IMR-90 (cell line): ENCODE results near the gene STX19. TPM values are rescaled to one million over a fixed set of nuclear protein-coding genes. Genes with fewer than 3 reads are reported as not detected.
A peak's percentile ranks its signal among the peaks of the same experiment; 100 is the strongest.

Experiments used
- ATAC-seq: fragments of 200-7000 bp; cut with Tn5 transposase; 2 replicates; pipeline ENCODE4 v1.9.1; 2020; ENCODE audit warnings: low read depth, mild to moderate bottlenecking, moderate library complexity
- BruUV-seq: library from RNA; stranded (reverse); fragments of 400-500 nt; replicated peaks from 2 replicates; lab custom pipeline; 2021; lab: Mats Ljungman, UMichigan
- CTCF ChIA-PET: fragments of 300-600 bp; formaldehyde crosslinking; extraction: SDS; loops from one replicate; lab custom pipeline; 2021; ENCODE audit warnings: antibody characterized with exemption; lab: Yijun Ruan, JAX
- POLR2A ChIA-PET: fragments of 300-600 bp; sonication (Branson Sonifier 250); formaldehyde crosslinking; loops from one replicate; lab custom pipeline; 2022; ENCODE audit warnings: antibody characterized with exemption; ENCODE audit not compliant: unreplicated experiment; lab: Charles Lee
- DNase-seq: peaks from one replicate; pipeline ENCODE4 v3.0.0; 2013
- H2AFZ ChIP-seq: replicated peaks from 2 replicates; pipeline ENCODE3; 2013; ENCODE audit warnings: low read length, mild to moderate bottlenecking; ENCODE audit not compliant: poor library complexity
- H2AK5ac ChIP-seq: 2 replicates; pipeline ENCODE4 v1.6.1; 2013; ENCODE audit warnings: low read depth, low read length, inconsistent platforms
- H2AK9ac ChIP-seq: replicated peaks from 2 replicates; pipeline ENCODE3; 2013; ENCODE audit warnings: mild to moderate bottlenecking, low read depth, low read length, moderate library complexity; ENCODE audit not compliant: poor library complexity
- H2BK120ac ChIP-seq: 2 replicates; pipeline ENCODE4 v1.6.1; 2013; ENCODE audit warnings: low read depth, low read length, inconsistent platforms
- H2BK15ac ChIP-seq: 3 replicates; pipeline ENCODE4 v1.6.1; 2013; ENCODE audit warnings: low read depth, low read length, inconsistent platforms
- H2BK20ac ChIP-seq: 2 replicates; pipeline ENCODE4 v1.6.1; 2013; ENCODE audit warnings: low read depth, mild to moderate bottlenecking, inconsistent platforms, low read length, moderate library complexity
- H2BK5ac ChIP-seq: 2 replicates; pipeline ENCODE4 v1.6.1; 2013; ENCODE audit warnings: mild to moderate bottlenecking, low read depth, low read length, inconsistent platforms; ENCODE audit not compliant: poor library complexity, severe bottlenecking
- H3K14ac ChIP-seq: replicated peaks from 2 replicates; pipeline ENCODE4 v1.6.1; 2013; ENCODE audit warnings: low read depth, low read length, inconsistent platforms
- H3K18ac ChIP-seq: 2 replicates; pipeline ENCODE4 v1.6.1; 2013; ENCODE audit warnings: low read depth, low read length, control low read depth
- H3K23ac ChIP-seq: 2 replicates; pipeline ENCODE4 v1.6.1; 2013; ENCODE audit warnings: low read depth, low read length, inconsistent platforms
- H3K27ac ChIP-seq: 2 replicates; pipeline ENCODE4 v1.5.1; 2013; ENCODE audit warnings: mild to moderate bottlenecking, control low read depth, low read length; ENCODE audit not compliant: insufficient read depth
- H3K27me3 ChIP-seq: 2 replicates; pipeline ENCODE4 v1.6.1; 2013; ENCODE audit warnings: low read length; ENCODE audit not compliant: control insufficient read depth, insufficient read depth
- H3K36me3 ChIP-seq: 2 replicates; pipeline ENCODE4 v1.6.1; 2013; ENCODE audit warnings: low read length, mixed read lengths; ENCODE audit not compliant: control insufficient read depth, insufficient read depth
- H3K4ac ChIP-seq: 2 replicates; pipeline ENCODE4 v1.6.1; 2013; ENCODE audit warnings: low read depth, low read length, inconsistent platforms
- H3K4me1 ChIP-seq: 2 replicates; pipeline ENCODE4 v1.6.1; 2013; ENCODE audit warnings: low read length, mixed read lengths; ENCODE audit not compliant: control insufficient read depth, insufficient read depth
- H3K4me2 ChIP-seq: 2 replicates; pipeline ENCODE4 v1.6.1; 2013; ENCODE audit warnings: low read depth, mild to moderate bottlenecking, control low read depth, low read length, moderate library complexity
- H3K4me3 ChIP-seq: 2 replicates; pipeline ENCODE4 v1.5.1; 2013; ENCODE audit warnings: low read depth, mild to moderate bottlenecking, control low read depth, low read length, moderate library complexity; ENCODE audit not compliant: insufficient read depth
- H3K56ac ChIP-seq: 2 replicates; pipeline ENCODE4 v1.6.1; 2013; ENCODE audit warnings: low read length, inconsistent platforms; ENCODE audit not compliant: insufficient read depth; ENCODE audit errors: extremely low read depth
- H3K79me1 ChIP-seq, 2 experiments: 2 replicates each; pipeline ENCODE4 v1.6.1; 2013; ENCODE audit warnings: low read length in 2 of 2, inconsistent platforms in 1 of 2, low read depth in 1 of 2
- H3K9ac ChIP-seq: 2 replicates; pipeline ENCODE4 v1.6.1; 2013; ENCODE audit warnings: low read depth, low read length, control low read depth
- H3K9me1 ChIP-seq: 2 replicates; pipeline ENCODE4 v1.6.1; 2013; ENCODE audit warnings: low read length, inconsistent platforms; ENCODE audit not compliant: insufficient read depth
- H3K9me3 ChIP-seq: 2 replicates; pipeline ENCODE4 v1.6.1; 2013; ENCODE audit warnings: low read length; ENCODE audit not compliant: control insufficient read depth, insufficient read depth
- H4K20me1 ChIP-seq: 2 replicates; pipeline ENCODE4 v1.6.1; 2013; ENCODE audit warnings: low read length, inconsistent platforms; ENCODE audit not compliant: insufficient read depth
- H4K5ac ChIP-seq: 2 replicates; pipeline ENCODE4 v1.6.1; 2013; ENCODE audit warnings: mild to moderate bottlenecking, low read depth, low read length, control low read depth
- H4K8ac ChIP-seq, 2 experiments: 2 replicates each; pipeline ENCODE4 v1.6.1; 2013; ENCODE audit warnings: low read depth in 2 of 2, low read length in 2 of 2, control low read depth in 1 of 2, inconsistent platforms in 1 of 2
- H4K91ac ChIP-seq: 2 replicates; pipeline ENCODE4 v1.6.1; 2013; ENCODE audit warnings: low read depth, low read length, inconsistent platforms; ENCODE audit not compliant: insufficient read depth
- CEBPB ChIP-seq: IDR thresholded peaks from 2 replicates; pipeline ENCODE4 v1.6.1; 2012; ENCODE audit warnings: low read depth, low read length, improper control_type of control experiment
- CHD1 ChIP-seq: IDR thresholded peaks from 2 replicates; pipeline ENCODE4 v1.6.1; 2012; ENCODE audit warnings: low read depth, low read length, improper control_type of control experiment
- MXI1 ChIP-seq: IDR thresholded peaks from 2 replicates; pipeline ENCODE4 v1.6.1; 2012; ENCODE audit warnings: low read depth, mild to moderate bottlenecking, low read length, moderate library complexity, borderline replicate concordance
- NFE2L2 ChIP-seq: fragments of 150-350 bp; IDR thresholded peaks from 2 replicates; pipeline ENCODE4 v1.6.1; 2016; ENCODE audit warnings: low read depth, mild to moderate bottlenecking, low read length
- RCOR1 ChIP-seq: IDR thresholded peaks from 2 replicates; pipeline ENCODE4 v1.6.1; 2012; ENCODE audit warnings: mild to moderate bottlenecking, low read length, improper control_type of control experiment; ENCODE audit not compliant: insufficient replicate concordance
- USF2 ChIP-seq: fragments of 150-350 bp; IDR thresholded peaks from 2 replicates; pipeline ENCODE4 v1.6.1; 2017; ENCODE audit warnings: mild to moderate bottlenecking, antibody characterized with exemption, low read length, low read depth
- WGBS, 2 experiments: methylation state at CpG; one replicate each; pipeline versions ENCODE4 v1.1.5 to v1.1.7; 2013; ENCODE audit warnings: missing lambda C conversion rate in 2 of 2; ENCODE audit not compliant: insufficient read length in 1 of 2; ENCODE audit errors: extremely low coverage in 2 of 2; 5-methylcytosine and 5-hydroxymethylcytosine counted together
- dilution Hi-C: fragments of 300-500 bp; cut with HindIII; formaldehyde crosslinking; loops from one replicate; pipeline ENCODE4 v1.14.3; 2018; ENCODE audit warnings: low sequenced_read_pairs; ENCODE audit not compliant: unreplicated experiment
- in situ Hi-C: fragments of 300-500 bp; cut with MboI; formaldehyde crosslinking; loops from 3 replicates; pipeline ENCODE4 v1.14.3; 2019; ENCODE audit warnings: low sequenced_read_pairs, inconsistent platforms, mixed read lengths
- intact Hi-C: fragments of 100-400 bp; cut with micrococcal nuclease; formaldehyde crosslinking; loops from 2 replicates; pipeline ENCODE4 v1.10.0; 2022
- polyA plus RNA-seq, 3 experiments: library from polyadenylated mRNA; depleted of rRNA; stranded (reverse); fragments of >200 nt; gene quantifications; 2 replicates each; pipeline ENCODE4 v1.2.3, GENCODE V29; 2012; ENCODE audit warnings: low replicate concordance in 1 of 3
- total RNA-seq: library from RNA; depleted of rRNA; stranded (reverse); fragments of >200 nt; gene quantifications from 2 replicates; pipeline ENCODE4 v1.2.3, GENCODE V29; 2012

Gene STX19
- total and polyA plus RNA-seq, 2 of the 4 experiments (the other 2 are of a cell fraction), result not detected

DNA sequence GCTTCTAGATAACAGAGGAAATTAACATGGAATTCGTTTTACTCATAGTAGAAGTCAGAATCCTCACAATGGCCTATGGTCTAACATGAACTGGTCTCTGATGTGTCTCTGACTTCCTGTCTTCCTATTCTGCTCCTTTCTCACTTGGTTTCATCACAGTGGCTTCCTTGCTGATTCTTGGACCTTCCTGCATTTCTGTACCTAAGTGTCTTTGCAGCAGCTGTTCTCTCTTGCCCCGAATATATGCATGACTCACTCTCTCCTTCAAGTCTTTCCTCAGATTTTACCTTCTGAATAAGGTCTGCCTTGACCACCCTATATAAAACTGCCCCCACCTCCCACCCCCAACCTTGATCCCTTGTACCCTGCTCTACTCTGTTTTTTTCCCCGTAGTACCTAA, 34.3 kb downstream of the STX19 start:
- dilution Hi-C loops (no loop called here), in situ Hi-C loops (no loop called here), intact Hi-C loops (no loop called here)
- H3K9me3 ChIP-seq, result no peaks in the 10 kb centered on the region
- H2AFZ ChIP-seq, result no peak overlapping the region
- H2BK120ac ChIP-seq, result no peak overlapping the region
- H2AK5ac ChIP-seq, result no peak overlapping the region
- H3K79me1 ChIP-seq, result peaks cover 3 to 17% of the 10 kb centered on the region in 2 experiments; a peak in 3 of 4 replicates
- no peak overlapping the region for H3K4ac ChIP-seq
- no peaks in the 10 kb centered on the region for H3K27me3 ChIP-seq
- no peaks in the 10 kb centered on the region for H3K36me3 ChIP-seq
- H3K9me1 ChIP-seq, result peaks cover 3% of the 10 kb centered on the region; the same call in 1 of the 2 replicates
- H2BK5ac ChIP-seq, result no peak overlapping the region
- peak; percentile 15 for DNase-seq
- no peak overlapping the region for H4K91ac ChIP-seq
- H3K4me1 ChIP-seq, result no peaks in the 10 kb centered on the region
- no peak overlapping the region for H2BK15ac ChIP-seq
- H2AK9ac ChIP-seq, result no peak overlapping the region
- H4K5ac ChIP-seq, result no peak overlapping the region
- no peak overlapping the region for H3K4me3 ChIP-seq
- H4K8ac ChIP-seq, result no peak overlapping the region
- ChIA-PET CTCF (interaction anchor here (0.6 kb wide), 1 partner anchor 13 kb away, joined by 5 read pairs; no protein-coding TSS in a partner anchor), POLR2A (no interaction called here)
- WGBS, 2 experiments, result 86% methylated on average over 2 of the region's 3 CpGs; no CpG with 5 or more reads in 1 of the 2 experiments
- no peak overlapping the region for H3K4me2 ChIP-seq
- H3K56ac ChIP-seq, result no peak overlapping the region
- no peak overlapping the region for H2BK20ac ChIP-seq
- no peak overlapping the region for H3K18ac ChIP-seq
- no peak overlapping the region for H3K23ac ChIP-seq
- BruUV-seq, result no TSS peak
- H3K9ac ChIP-seq, result no peak overlapping the region
- 0 out of 2 replicates have a peak, but pooled peaks cover 3% of the 10 kb centered on the region for H4K20me1 ChIP-seq
- ATAC-seq, result no peak
- no peak for TF ChIP-seq CEBPB
- no peak for TF ChIP-seq USF2
- no peak for TF ChIP-seq CHD1
- TF ChIP-seq RCOR1, result no peak
- no peak for TF ChIP-seq MXI1
- TF ChIP-seq NFE2L2, result no peak
- no peak overlapping the region for H3K27ac ChIP-seq
- H3K14ac ChIP-seq, result no peak overlapping the region
